Osteoblast (primary cell): ENCODE data around the gene UNC5C. TPM values are rescaled to one million over a fixed set of nuclear protein-coding genes. Genes with fewer than 3 reads are reported as not detected.

Experiments
- DNase-seq: peaks from one replicate; pipeline ENCODE4 v3.0.0; 2011; ENCODE audit warnings: low spot score, mixed read lengths; ENCODE audit not compliant: insufficient read length; ENCODE audit errors: missing footprints
- H2AFZ ChIP-seq: 2 replicates; pipeline ENCODE4 v1.6.0; 2011; ENCODE audit warnings: mild to moderate bottlenecking, low read length
- H3K27ac ChIP-seq: 2 replicates; pipeline ENCODE4 v1.5.1; 2011; ENCODE audit warnings: mild to moderate bottlenecking, low read depth, low read length, moderate library complexity
- H3K27me3 ChIP-seq: 2 replicates; pipeline ENCODE4 v1.6.0; 2012; ENCODE audit warnings: mild to moderate bottlenecking, control low read depth, inconsistent platforms, low read length, moderate library complexity; ENCODE audit not compliant: insufficient read depth
- H3K36me3 ChIP-seq: 2 replicates; pipeline ENCODE4 v1.5.1; 2011; ENCODE audit warnings: mild to moderate bottlenecking, low read length, control low read depth, moderate library complexity; ENCODE audit not compliant: insufficient read depth
- H3K4me1 ChIP-seq: 2 replicates; pipeline ENCODE4 v1.5.1; 2011; ENCODE audit warnings: mild to moderate bottlenecking, low read length, control low read depth, moderate library complexity; ENCODE audit not compliant: insufficient read depth
- H3K4me2 ChIP-seq: 2 replicates; pipeline ENCODE4 v1.6.0; 2011; ENCODE audit warnings: mild to moderate bottlenecking, low read length; ENCODE audit not compliant: insufficient read depth
- H3K4me3 ChIP-seq: fragments of 200-600 bp; sonication (generic); 3 replicates; pipeline ENCODE4 v1.5.1; 2012; ENCODE audit warnings: mild to moderate bottlenecking, low read length, inconsistent platforms; ENCODE audit not compliant: insufficient read depth
- H3K79me2 ChIP-seq: 2 replicates; pipeline ENCODE4 v1.6.0; 2012; ENCODE audit warnings: mild to moderate bottlenecking, low read length, control low read depth, inconsistent platforms; ENCODE audit not compliant: insufficient read depth
- H3K9me3 ChIP-seq: 2 replicates; pipeline ENCODE4 v1.5.1; 2011; ENCODE audit warnings: low read depth, low read length, control low read depth
- H4K20me1 ChIP-seq: 2 replicates; pipeline ENCODE4 v1.6.0; 2012; ENCODE audit warnings: mild to moderate bottlenecking, low read length, control low read depth; ENCODE audit not compliant: insufficient read depth
- CTCF ChIP-seq: IDR thresholded peaks from 2 replicates; pipeline ENCODE4 v1.5.1; 2011; ENCODE audit warnings: mild to moderate bottlenecking, low read depth, low read length, moderate library complexity; ENCODE audit errors: extremely low read depth
- total RNA-seq: library from RNA; depleted of rRNA; stranded (reverse); fragments of >200 nt; gene quantifications from 2 replicates; pipeline ENCODE4 v1.2.3, GENCODE V29; 2012

UNC5C gene
- total RNA-seq, 1 donor: 9.0 TPM

- no peak overlapping the region for H3K4me2 ChIP-seq
- no peaks in the 10 kb centered on the region for H4K20me1 ChIP-seq
- H3K4me1 ChIP-seq: no peaks in the 10 kb centered on the region
- no peak overlapping the region for H2AFZ ChIP-seq
- H3K79me2 ChIP-seq: no peaks in the 10 kb centered on the region
- H3K27me3 ChIP-seq: no peaks in the 10 kb centered on the region
- H3K36me3 ChIP-seq: no peaks in the 10 kb centered on the region
- TF ChIP-seq CTCF: no peak
- H3K9me3 ChIP-seq: no peaks in the 10 kb centered on the region
- no peak for DNase-seq
- H3K4me3 ChIP-seq: no peak overlapping the region
- no peak overlapping the region for H3K27ac ChIP-seq
These were observed 200.4 kb downstream of the UNC5C start for GRCh38 chr4:95348418-95348817.

- Histone ChIP-seq H2AFZ (no peak overlapping the region), H3K4me1 (no peaks in the 10 kb centered on the region), H3K9me3 (no peaks in the 10 kb centered on the region), H4K20me1 (no peaks in the 10 kb centered on the region), H3K36me3 (no peaks in the 10 kb centered on the region), H3K27me3 (no peaks in the 10 kb centered on the region), H3K4me2 (no peak overlapping the region), H3K4me3 (no peak overlapping the region), H3K27ac (no peak overlapping the region), H3K79me2 (no peaks in the 10 kb centered on the region)
- TF ChIP-seq CTCF: no peak
- no peak for DNase-seq
These were observed 205.5 kb downstream of the UNC5C start for GRCh38 chr4:95343235-95343634.

GRCh38 chr4:95340191-95340590 is 208.6 kb downstream of the UNC5C start:
- H2AFZ ChIP-seq: no peak overlapping the region
- H3K4me3 ChIP-seq: no peak overlapping the region
- no peaks in the 10 kb centered on the region for H4K20me1 ChIP-seq
- DNase-seq: no peak
- H3K4me1 ChIP-seq: no peaks in the 10 kb centered on the region
- H3K27me3 ChIP-seq: no peaks in the 10 kb centered on the region
- no peak overlapping the region for H3K4me2 ChIP-seq
- no peaks in the 10 kb centered on the region for H3K36me3 ChIP-seq
- H3K9me3 ChIP-seq: no peaks in the 10 kb centered on the region
- H3K27ac ChIP-seq: no peak overlapping the region
- no peak for TF ChIP-seq CTCF
- H3K79me2 ChIP-seq: no peaks in the 10 kb centered on the region

GRCh38 chr4:95325665-95326064 is 223.1 kb downstream of the UNC5C start:
- no peak overlapping the region for H2AFZ ChIP-seq

More at GRCh38 chr4:95325665-95326064, 223.1 kb downstream of the UNC5C start:
- H3K36me3 ChIP-seq: no peaks in the 10 kb centered on the region
- no peaks in the 10 kb centered on the region for H4K20me1 ChIP-seq
- no peak overlapping the region for H3K4me3 ChIP-seq
- no peak overlapping the region for H3K4me2 ChIP-seq
- no peaks in the 10 kb centered on the region for H3K79me2 ChIP-seq
- no peak for DNase-seq
- H3K4me1 ChIP-seq: no peaks in the 10 kb centered on the region
- no peaks in the 10 kb centered on the region for H3K27me3 ChIP-seq
- no peaks in the 10 kb centered on the region for H3K9me3 ChIP-seq
- no peak overlapping the region for H3K27ac ChIP-seq
- no peak for TF ChIP-seq CTCF
